Keratinocyte (primary cell): Measurements from ENCODE around the gene SUGCT. TPM values are rescaled to one million over a fixed set of nuclear protein-coding genes. Genes with fewer than 3 reads are reported as not detected.

Experiments used
- DNase-seq: peaks from one replicate; pipeline ENCODE4 v3.0.0-alpha.2; 2011; ENCODE audit warnings: low read depth, missing footprints, low spot score
- FAIRE-seq: peaks from 2 replicates; lab custom pipeline; 2011; peaks lifted over from hg19 to GRCh38; lab: Jason Lieb, UNC
- H2AFZ ChIP-seq: 2 replicates; pipeline ENCODE4 v1.6.0; 2012; ENCODE audit warnings: low read length, control low read depth, inconsistent platforms; ENCODE audit not compliant: control insufficient read depth
- H3K27ac ChIP-seq: 2 replicates; pipeline ENCODE4 v1.5.1; 2011; ENCODE audit warnings: low read length; ENCODE audit not compliant: control insufficient read depth, insufficient read depth
- H3K27me3 ChIP-seq: 3 replicates; pipeline ENCODE4 v1.6.0; 2011; ENCODE audit warnings: low read length; ENCODE audit not compliant: control insufficient read depth, insufficient read depth; ENCODE audit errors: extremely low read depth
- H3K36me3 ChIP-seq, 2 experiments: 2 replicates in 1 of 2; 3 replicates in 1 of 2; pipeline ENCODE4 v1.5.1; 2011; ENCODE audit warnings: low read length in 2 of 2, mild to moderate bottlenecking in 1 of 2; ENCODE audit not compliant: control insufficient read depth in 2 of 2, insufficient read depth in 2 of 2; ENCODE audit errors: extremely low read depth in 1 of 2
- H3K4me1 ChIP-seq: 3 replicates; pipeline ENCODE4 v1.5.1; 2011; ENCODE audit warnings: low read length; ENCODE audit not compliant: control insufficient read depth, insufficient read depth; ENCODE audit errors: extremely low read depth
- H3K4me2 ChIP-seq: 3 replicates; pipeline ENCODE4 v1.6.0; 2011; ENCODE audit warnings: low read depth, low read length; ENCODE audit not compliant: control insufficient read depth, insufficient read depth; ENCODE audit errors: extremely low read depth
- H3K4me3 ChIP-seq, 3 experiments: fragments of 200-600 bp in 1 of 3; sonication (generic) in 1 of 3; 2 replicates in 2 of 3; 3 replicates in 1 of 3; pipeline ENCODE4 v1.5.1; 2011 to 2016; ENCODE audit warnings: low read length in 3 of 3, mild to moderate bottlenecking in 3 of 3, control low read depth in 2 of 3, inconsistent platforms in 1 of 3, low read depth in 1 of 3, mixed read lengths in 1 of 3, mixed run types in 1 of 3, moderate library complexity in 1 of 3; ENCODE audit not compliant: control insufficient read depth in 2 of 3, insufficient read depth in 2 of 3; ENCODE audit errors: extremely low read depth in 1 of 3
- H3K79me2 ChIP-seq: 2 replicates; pipeline ENCODE4 v1.6.0; 2012; ENCODE audit warnings: low read length; ENCODE audit not compliant: control insufficient read depth, insufficient read depth
- H3K9ac ChIP-seq: 3 replicates; pipeline ENCODE4 v1.6.0; 2011; ENCODE audit warnings: low read length; ENCODE audit not compliant: control insufficient read depth, insufficient read depth; ENCODE audit errors: extremely low read depth
- H3K9me1 ChIP-seq: 3 replicates; pipeline ENCODE4 v1.6.0; 2011; ENCODE audit warnings: low read length; ENCODE audit not compliant: control insufficient read depth, insufficient read depth; ENCODE audit errors: extremely low read depth
- H3K9me3 ChIP-seq: 2 replicates; pipeline ENCODE4 v1.5.1; 2012; ENCODE audit warnings: low read depth, low read length; ENCODE audit not compliant: control insufficient read depth
- H4K20me1 ChIP-seq: 3 replicates; pipeline ENCODE4 v1.6.0; 2011; ENCODE audit warnings: low read length; ENCODE audit not compliant: control insufficient read depth, insufficient read depth; ENCODE audit errors: extremely low read depth
- EZH2 ChIP-seq: IDR thresholded peaks from one replicate; pipeline ENCODE4 v1.6.1; 2012; ENCODE audit warnings: inconsistent platforms, mild to moderate bottlenecking, low read length, moderate library complexity
- dilution Hi-C: fragments of 300-500 bp; cut with MboI; formaldehyde crosslinking; loops from one replicate; pipeline ENCODE4 v1.7.0; 2020; ENCODE audit warnings: low sequenced_read_pairs; ENCODE audit not compliant: extremely low pct_ligation_motif_present
- polyA plus RNA-seq, 5 experiments: library from polyadenylated mRNA; depleted of rRNA in 3 of 5; stranded (reverse) in 3 of 5; stranded (forward) in 1 of 5; unstranded in 1 of 5; fragments of >200 nt; gene quantifications; 1 replicate in 1 of 5; 2 replicates in 3 of 5; 3 replicates in 1 of 5; pipeline versions ENCODE4 v1.2.1 to v1.2.3, GENCODE V29; 2011 to 2012; ENCODE audit warnings: missing spikeins in 2 of 5, low read depth in 1 of 5, low replicate concordance in 1 of 5
- TF ChIP-seq, protein P1 (sequence below), 3 experiments: IDR thresholded peaks in 1 of 3; conservative IDR thresholded peaks in 1 of 3; optimal IDR thresholded peaks in 1 of 3; 2 replicates in 2 of 3; 3 replicates in 1 of 3; pipeline versions ENCODE3 to v1.5.1; 2011; ENCODE audit warnings: low read length in 3 of 3, mild to moderate bottlenecking in 3 of 3, moderate library complexity in 2 of 3, control low read depth in 1 of 3, inconsistent platforms in 1 of 3; ENCODE audit not compliant: insufficient read depth in 2 of 3; ENCODE audit errors: extremely low read depth in 1 of 3

The SUGCT gene
- polyA plus RNA-seq, 1 donor (not counting 4 experiments of a cell fraction or from before 2014, with no cell fraction given), result 134 TPM

DNA sequence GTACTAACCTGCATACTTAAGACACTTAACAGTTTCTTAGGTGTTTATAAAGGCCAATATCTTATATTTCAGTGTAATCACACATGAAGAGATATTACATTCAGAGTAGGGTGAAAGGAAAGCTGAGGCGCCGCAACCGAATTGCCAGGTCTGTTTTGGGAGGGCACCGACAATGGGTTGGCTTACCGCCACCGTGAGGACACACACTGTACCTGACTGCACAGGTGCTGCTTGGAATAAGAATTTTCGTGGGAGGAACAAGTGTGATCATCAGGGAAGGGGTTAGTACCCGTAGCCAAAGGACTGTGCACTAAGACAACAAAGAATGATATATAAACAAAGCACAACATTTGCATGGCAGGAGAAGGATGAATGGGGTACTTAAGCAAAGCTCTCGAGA is 591.8 kb downstream of the SUGCT start:
- dilution Hi-C loops, result no loop called here
- no peak overlapping the region for H3K4me2 ChIP-seq
- FAIRE-seq (no peak), DNase-seq (no peak)
- no peaks in the 10 kb centered on the region for H3K9me1 ChIP-seq
- H3K4me1 ChIP-seq, result no peaks in the 10 kb centered on the region
- no peaks in the 10 kb centered on the region for H3K27me3 ChIP-seq
- no peak overlapping the region for H2AFZ ChIP-seq
- H3K9me3 ChIP-seq, result no peaks in the 10 kb centered on the region
- no peak overlapping the region for H3K9ac ChIP-seq
- H3K4me3 ChIP-seq, result no peak overlapping the region
- H4K20me1 ChIP-seq, result no peaks in the 10 kb centered on the region
- H3K36me3 ChIP-seq, result no peaks in the 10 kb centered on the region
- no peaks in the 10 kb centered on the region for H3K79me2 ChIP-seq
- no peak overlapping the region for H3K27ac ChIP-seq
- TF ChIP-seq, protein P1, sequence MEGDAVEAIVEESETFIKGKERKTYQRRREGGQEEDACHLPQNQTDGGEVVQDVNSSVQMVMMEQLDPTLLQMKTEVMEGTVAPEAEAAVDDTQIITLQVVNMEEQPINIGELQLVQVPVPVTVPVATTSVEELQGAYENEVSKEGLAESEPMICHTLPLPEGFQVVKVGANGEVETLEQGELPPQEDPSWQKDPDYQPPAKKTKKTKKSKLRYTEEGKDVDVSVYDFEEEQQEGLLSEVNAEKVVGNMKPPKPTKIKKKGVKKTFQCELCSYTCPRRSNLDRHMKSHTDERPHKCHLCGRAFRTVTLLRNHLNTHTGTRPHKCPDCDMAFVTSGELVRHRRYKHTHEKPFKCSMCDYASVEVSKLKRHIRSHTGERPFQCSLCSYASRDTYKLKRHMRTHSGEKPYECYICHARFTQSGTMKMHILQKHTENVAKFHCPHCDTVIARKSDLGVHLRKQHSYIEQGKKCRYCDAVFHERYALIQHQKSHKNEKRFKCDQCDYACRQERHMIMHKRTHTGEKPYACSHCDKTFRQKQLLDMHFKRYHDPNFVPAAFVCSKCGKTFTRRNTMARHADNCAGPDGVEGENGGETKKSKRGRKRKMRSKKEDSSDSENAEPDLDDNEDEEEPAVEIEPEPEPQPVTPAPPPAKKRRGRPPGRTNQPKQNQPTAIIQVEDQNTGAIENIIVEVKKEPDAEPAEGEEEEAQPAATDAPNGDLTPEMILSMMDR (optimal IDR thresholded peaks at IDR 0.05 in 1 of 3, IDR thresholded peaks at IDR 0.05 in 1 of 3, conservative IDR thresholded peaks at IDR 0.05 in 1 of 3; ENCODE audit: extremely low read depth in 1 of 3, insufficient read depth in 2 of 3, low read length in 3 of 3), result no peak
- TF ChIP-seq EZH2, result no peak

DNA sequence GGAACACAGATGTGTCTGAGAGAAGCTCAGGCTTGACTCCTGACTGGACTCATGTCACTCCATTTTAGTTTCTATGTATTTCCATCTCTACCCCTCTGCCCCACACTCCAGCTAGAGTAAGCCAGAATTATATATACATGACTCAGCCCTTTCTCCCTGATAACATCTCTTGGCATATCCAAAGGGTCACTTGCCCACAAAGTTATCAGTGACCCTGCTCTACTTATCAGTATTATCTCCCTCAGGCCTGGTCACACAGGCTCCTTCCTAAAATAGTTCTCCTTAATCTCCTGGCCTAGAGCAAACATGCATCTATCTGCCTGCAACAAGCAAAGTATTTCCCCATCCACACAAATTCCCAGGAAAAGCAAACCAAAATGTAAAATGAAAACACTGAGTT is 598.3 kb downstream of the SUGCT start:
- Histone ChIP-seq H3K27ac (no peak overlapping the region), H3K9ac (no peak overlapping the region), H3K9me3 (peaks cover 1% of the 10 kb centered on the region), H3K36me3 (no peaks in the 10 kb centered on the region), H3K4me2 (no peak overlapping the region), H3K27me3 (no peaks in the 10 kb centered on the region), H3K79me2 (no peaks in the 10 kb centered on the region), H2AFZ (no peak overlapping the region), H3K4me1 (no peaks in the 10 kb centered on the region), H3K9me1 (no peaks in the 10 kb centered on the region), H4K20me1 (no peaks in the 10 kb centered on the region), H3K4me3 (no peak overlapping the region)
- no peak for FAIRE-seq
- dilution Hi-C loops, result no loop called here
- no peak for DNase-seq
- TF ChIP-seq EZH2, result no peak
- TF ChIP-seq, protein P1 (optimal IDR thresholded peaks at IDR 0.05 in 1 of 3, IDR thresholded peaks at IDR 0.05 in 1 of 3, conservative IDR thresholded peaks at IDR 0.05 in 1 of 3; ENCODE audit: extremely low read depth in 1 of 3, insufficient read depth in 2 of 3, low read length in 3 of 3), result no peak
